ENCODE data around the gene ADORA1. TPM values are rescaled to one million over a fixed set of nuclear protein-coding genes. Genes with fewer than 3 reads are reported as not detected.

The ADORA1 gene
- total RNA-seq, 4 donors from 2014 or later, result 0.64 to 1.7 (median 0.66) TPM; not detected in 1

GRCh38 chr1:203213126-203213525 is 85.6 kb downstream of the ADORA1 start:
- Histone ChIP-seq H3K9me3 (no peaks in the 10 kb centered on the region), H3K27me3 (peaks cover 0 to 18% (median 0%) of the 10 kb centered on the region in 4 donors), H3K4me3 (no peak overlapping the region), H3K27ac (no peak overlapping the region), H3K36me3 (no peaks in the 10 kb centered on the region), H3K4me1 (peaks cover 0 to 5% (median 0%) of the 10 kb centered on the region in 3 donors)
- no peak for DNase-seq
- TF ChIP-seq POLR2A (IDR thresholded peaks at IDR 0.05), result no peak
- no peak for TF ChIP-seq CTCF (IDR thresholded peaks at IDR 0.05)
- intact Hi-C loops (cut with DNase I), result no loop called here
- WGBS, 2 donors, result 72 to 87% methylated on average over 6 of the region's 6 CpGs

- H3K27ac ChIP-seq, result no peak overlapping the region
- peaks cover 0 to 22% (median 0%) of the 10 kb centered on the region in 4 donors for H3K27me3 ChIP-seq
- WGBS, 2 donors, result 55 to 66% methylated on average over 7 of the region's 7 CpGs
These were observed 87.3 kb downstream of the ADORA1 start for GRCh38 chr1:203214871-203215270.

GRCh38 chr1:203215573-203215972 is 88.0 kb downstream of the ADORA1 start:
- no peak for DNase-seq
- Histone ChIP-seq H3K4me3 (no peak overlapping the region), H3K27ac (no peak overlapping the region), H3K27me3 (peaks cover 0 to 22% (median 0%) of the 10 kb centered on the region in 4 donors), H3K36me3 (no peaks in the 10 kb centered on the region), H3K4me1 (peaks cover 0 to 5% (median 0%) of the 10 kb centered on the region in 3 donors), H3K9me3 (no peaks in the 10 kb centered on the region)
- TF ChIP-seq CTCF (IDR thresholded peaks at IDR 0.05) (no peak), POLR2A (IDR thresholded peaks at IDR 0.05) (no peak)
- WGBS, 2 donors, result 50 to 80% methylated on average over 2 to 4 of the region's 9 CpGs
- intact Hi-C loops (cut with DNase I), result loop anchor here (5.0 kb wide), 2 partner anchors 98 to 178 kb away; no protein-coding TSS in a partner anchor

More at GRCh38 chr1:203214871-203215270, 87.3 kb downstream of the ADORA1 start:
- H3K4me3 ChIP-seq, result no peak overlapping the region
- TF ChIP-seq POLR2A (IDR thresholded peaks at IDR 0.05), result no peak
- no peak for TF ChIP-seq CTCF (IDR thresholded peaks at IDR 0.05)
- H3K36me3 ChIP-seq, result no peaks in the 10 kb centered on the region
- intact Hi-C loops (cut with DNase I), result loop anchor here (5.0 kb wide), 2 partner anchors 98 to 178 kb away; no protein-coding TSS in a partner anchor
- DNase-seq, result no peak
- H3K4me1 ChIP-seq, result peaks cover 0 to 5% (median 0%) of the 10 kb centered on the region in 3 donors
- no peaks in the 10 kb centered on the region for H3K9me3 ChIP-seq

GRCh38 chr1:203216274-203217138 is 89.0 kb downstream of the ADORA1 start:
- 25 to 38% methylated on average over 4 to 14 of the region's 19 CpGs for whole genome bisulfite sequencing, 2 donors
- no peak for DNase-seq
- no peaks in the 10 kb centered on the region for H3K36me3 ChIP-seq
- peaks cover 0 to 22% (median 0%) of the 10 kb centered on the region in 4 donors for H3K27me3 ChIP-seq
- intact Hi-C loops (cut with DNase I), result loop anchor here (5.0 kb wide), 2 partner anchors 99 to 179 kb away; no protein-coding TSS in a partner anchor
- no peak overlapping the region for H3K27ac ChIP-seq
- peak; percentile 66 to 84 (median 70) for TF ChIP-seq CTCF (IDR thresholded peaks at IDR 0.05)
- TF ChIP-seq POLR2A (IDR thresholded peaks at IDR 0.05), result no peak
- no peaks in the 10 kb centered on the region for H3K9me3 ChIP-seq
- no peak overlapping the region for H3K4me3 ChIP-seq
- peaks cover 0 to 5% (median 0%) of the 10 kb centered on the region in 3 donors for H3K4me1 ChIP-seq

Other genes with a start within 250 kb of the ADORA1 start
- gene RABIF, start 238.6 kb upstream of the ADORA1 start, total RNA-seq, result 10 to 100 TPM in 2 of 4 donors, 1 to 10 TPM in 2; 4.9 to 10.4 (median 8.0) TPM
- gene KLHL12, start 200.5 kb upstream of the ADORA1 start, total RNA-seq, result 10 to 100 TPM; 11.1 to 19.9 (median 14.1) TPM
- gene ADIPOR1, start 169.4 kb upstream of the ADORA1 start, total RNA-seq, result 100 to 1,000 TPM in 3 of 4 donors, 10 to 100 TPM in 1; 94.0 to 114 (median 107) TPM
- 100 to 1,000 TPM in 1 of 4 donors, 10 to 100 TPM in 3; 52.6 to 103 (median 73.1) TPM for gene CYB5R1, start 160.5 kb upstream of the ADORA1 start, total RNA-seq
- gene TMEM183A, start 120.4 kb upstream of the ADORA1 start, total RNA-seq, result 10 to 100 TPM; 39.4 to 77.4 (median 66.5) TPM
- gene PPFIA4, start 101.2 kb upstream of the ADORA1 start, total RNA-seq, result 1 to 10 TPM in 2 of 4 donors, under 1 TPM in 2; 0.35 to 1.7 (median 0.93) TPM
- gene MYOG, start 41.7 kb upstream of the ADORA1 start, total RNA-seq, result not detected
- gene MYBPH, start 48.1 kb downstream of the ADORA1 start, total RNA-seq, result not detected
- 10 to 100 TPM in 2 of 4 donors, 1 to 10 TPM in 1, under 1 TPM in 1; 0.38 to 10.9 (median 9.1) TPM for gene CHI3L1, start 59.0 kb downstream of the ADORA1 start, total RNA-seq
- gene CHIT1, start 101.9 kb downstream of the ADORA1 start, total RNA-seq, result under 1 TPM in 1 of 4 donors, not detected in 3; 1.00 TPM
- 10 to 100 TPM; 29.7 to 46.2 (median 41.3) TPM for gene BTG2, start 177.8 kb downstream of the ADORA1 start, total RNA-seq
- 10 to 100 TPM in 2 of 4 donors, 1 to 10 TPM in 2; 4.3 to 29.9 (median 9.9) TPM for gene FMOD, start 223.4 kb downstream of the ADORA1 start, total RNA-seq

All from esophagus squamous epithelium (tissue), 5 donors.